Fibroblast of skin of back (primary cell): ENCODE data around the gene MAN1C1.
"Not testable (repeated sequence)": the region's sequence is repeated elsewhere in the genome, so short reads cannot be mapped to it uniquely, and the experiment has no call there.

Experiments used
- DNase-seq: peaks from one replicate; pipeline ENCODE4 v3.0.0-alpha.2; 2013

MAN1C1 gene

GRCh38 chr1:25657883-25658760 lies 41.5 kb downstream of the MAN1C1 start:
- DNase-seq, result no peak

- DNase-seq, result no peak
Measured at GRCh38 chr1:25658791-25659431, 42.3 kb downstream of the MAN1C1 start.

- DNase-seq, result no peak
Measured at GRCh38 chr1:25661043-25661815, 44.6 kb downstream of the MAN1C1 start.

GRCh38 chr1:25662061-25662460 lies 45.5 kb downstream of the MAN1C1 start:
- DNase-seq, result no peak

- DNase-seq, result not testable (repeated sequence)
Measured at GRCh38 chr1:25662959-25663358, 46.4 kb downstream of the MAN1C1 start.

GRCh38 chr1:25664357-25665199 lies 48.0 kb downstream of the MAN1C1 start:
- DNase-seq, result no peak

GRCh38 chr1:25666460-25666859 lies 49.9 kb downstream of the MAN1C1 start:
- no peak for DNase-seq

- no peak for DNase-seq
Measured at GRCh38 chr1:25668931-25669573, 52.5 kb downstream of the MAN1C1 start.

GRCh38 chr1:25669781-25670567 lies 53.4 kb downstream of the MAN1C1 start:
- no peak for DNase-seq

- DNase-seq, result no peak
Measured at GRCh38 chr1:25671929-25672328, 55.3 kb downstream of the MAN1C1 start.

GRCh38 chr1:25672763-25673409 lies 56.3 kb downstream of the MAN1C1 start:
- DNase-seq, result no peak

- DNase-seq, result no peak
Measured at GRCh38 chr1:25673456-25673855, 56.9 kb downstream of the MAN1C1 start.

GRCh38 chr1:25673962-25674806 lies 57.6 kb downstream of the MAN1C1 start:
- no peak for DNase-seq

- DNase-seq, result no peak
Measured at GRCh38 chr1:25674807-25675084, 58.2 kb downstream of the MAN1C1 start.

GRCh38 chr1:25675729-25676476 lies 59.3 kb downstream of the MAN1C1 start:
- no peak for DNase-seq

- no peak for DNase-seq
Measured at GRCh38 chr1:25676488-25676887, 59.9 kb downstream of the MAN1C1 start.

GRCh38 chr1:25677193-25677773 lies 60.7 kb downstream of the MAN1C1 start:
- DNase-seq, result no peak

GRCh38 chr1:25679171-25679570 lies 62.6 kb downstream of the MAN1C1 start:
- no peak for DNase-seq

- DNase-seq, result no peak
Measured at GRCh38 chr1:25680701-25681100, 64.1 kb downstream of the MAN1C1 start.
